SHP77 treated with DMSO at 0.1 percent for 48 hours (cell line): Measurements from ENCODE around the gene TCHP.
"Not testable (repeated sequence)": the region's sequence is repeated elsewhere in the genome, so short reads cannot be mapped to it uniquely, and the experiment has no call there.

Source experiments
- DNase-seq: peaks from one replicate; lab custom pipeline; 2025; lab: John Stamatoyannopoulos, UW

TCHP gene

GRCh38 chr12:109879351-109880042 lies 20.6 kb upstream of the TCHP start:
- DNase-seq, result no peak

GRCh38 chr12:109880043-109880931 lies 19.8 kb upstream of the TCHP start, which contains the start of gene GLTP:
Gene GLTP, minus strand, starts transcription at chr12:109880541. Its CDS starts 167 bp downstream, at chr12:109880374.
- DNase-seq, result peak; percentile 27

- DNase-seq, result no peak
Measured at GRCh38 chr12:109880938-109881337, 19.1 kb upstream of the TCHP start.

- no peak for DNase-seq
Measured at GRCh38 chr12:109881752-109882151, 18.3 kb upstream of the TCHP start.

- DNase-seq, result no peak
Measured at GRCh38 chr12:109883461-109883860, 16.6 kb upstream of the TCHP start.

- DNase-seq, result no peak
Measured at GRCh38 chr12:109885616-109886015, 14.5 kb upstream of the TCHP start.

GRCh38 chr12:109888179-109889020 lies 11.7 kb upstream of the TCHP start:
- no peak for DNase-seq

- DNase-seq, result no peak
Measured at GRCh38 chr12:109890620-109891170, 9.4 kb upstream of the TCHP start.

- DNase-seq, result not testable (repeated sequence)
Measured at GRCh38 chr12:109891731-109892130, 8.3 kb upstream of the TCHP start.

GRCh38 chr12:109892165-109892715 lies 7.8 kb upstream of the TCHP start:
- no peak for DNase-seq

- DNase-seq, result no peak
Measured at GRCh38 chr12:109892748-109893147, 7.3 kb upstream of the TCHP start.

GRCh38 chr12:109893261-109893995 lies 6.6 kb upstream of the TCHP start:
- DNase-seq, result no peak

GRCh38 chr12:109894939-109895338 lies 5.1 kb upstream of the TCHP start:
- DNase-seq, result no peak

- no peak for DNase-seq
Measured at GRCh38 chr12:109896188-109896587, 3.9 kb upstream of the TCHP start.

GRCh38 chr12:109897029-109897428 lies 3.0 kb upstream of the TCHP start:
- DNase-seq, result no peak

GRCh38 chr12:109899345-109899744 lies 729 bp upstream of the TCHP start:
- not testable (repeated sequence) for DNase-seq

- no peak for DNase-seq
Measured at GRCh38 chr12:109900752-109901580, 892 bp downstream of the TCHP start.

GRCh38 chr12:109902891-109903418 lies 2.9 kb downstream of the TCHP start:
- no peak for DNase-seq

GRCh38 chr12:109905301-109905700 lies 5.2 kb downstream of the TCHP start:
- no peak for DNase-seq
